ELF-1 (cell line): ENCODE results near the gene RAB33B.
"Not testable (repeated sequence)": the region's sequence is repeated elsewhere in the genome, so short reads cannot be mapped to it uniquely, and the experiment has no call there.

Experiments
- DNase-seq: peaks from one replicate; pipeline ENCODE4 v3.0.0-alpha.2; 2016; ENCODE audit warnings: low read depth, low spot score

The RAB33B gene

DNA sequence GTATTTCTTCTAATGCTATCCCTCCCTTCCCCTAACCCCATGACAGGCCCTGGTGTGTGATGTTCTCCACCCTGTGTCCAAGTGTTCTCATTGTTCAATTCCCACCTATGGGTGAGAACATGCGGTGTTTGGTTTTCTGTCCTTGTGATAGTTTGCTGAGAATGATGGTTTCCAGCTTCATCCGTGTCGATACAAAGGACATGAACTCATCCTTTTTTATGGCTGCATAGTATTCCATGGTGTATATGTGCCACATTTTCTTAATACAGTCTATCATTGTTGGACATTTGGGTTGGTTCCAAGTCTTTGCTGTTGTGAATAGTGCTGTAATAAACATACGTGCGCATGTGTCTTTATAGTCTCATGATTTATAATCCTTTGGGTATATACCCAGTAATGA lies 10.6 kb downstream of the RAB33B start:
- not testable (repeated sequence) for DNase-seq

DNA sequence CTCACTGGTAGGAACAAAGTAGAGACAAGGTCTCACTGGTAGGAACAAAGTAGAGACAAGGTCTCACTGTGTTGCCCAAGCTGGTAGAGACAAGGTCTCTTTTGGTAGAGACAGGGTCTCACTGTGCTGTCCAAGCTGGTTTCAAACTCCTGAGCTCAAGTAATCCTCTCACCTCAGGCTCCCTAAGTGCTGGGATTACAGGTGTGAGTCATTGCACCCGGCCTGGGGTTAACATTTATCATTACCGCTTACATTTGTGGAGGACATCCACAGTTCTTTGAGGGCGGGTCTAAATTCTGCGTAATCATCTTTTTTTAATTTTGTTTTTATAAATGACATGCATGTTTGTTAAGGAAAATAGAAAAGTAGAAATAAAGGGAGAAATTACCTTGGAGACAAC lies 12.0 kb downstream of the RAB33B start:
- DNase-seq: no peak

DNA sequence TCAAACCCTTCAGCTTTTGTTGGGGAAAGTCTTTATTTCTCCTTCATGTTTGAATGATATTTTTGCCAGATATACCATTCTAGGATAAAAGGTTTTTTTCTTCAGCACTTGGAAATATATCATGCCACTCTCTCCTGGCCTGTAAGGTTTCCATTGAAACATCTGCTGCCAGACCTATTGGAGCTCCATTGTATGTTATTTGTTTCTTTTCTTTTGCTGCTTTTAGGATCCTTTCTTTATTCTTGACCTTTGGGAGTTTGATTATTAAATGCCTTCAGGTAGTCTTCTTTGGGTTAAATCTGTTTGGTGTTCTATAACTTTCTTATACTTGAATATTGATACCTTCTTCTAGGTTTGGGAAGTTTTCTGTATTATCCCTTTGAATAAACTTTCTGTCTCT lies 14.8 kb downstream of the RAB33B start:
- DNase-seq: not testable (repeated sequence)

- DNase-seq: no peak
These were observed 15.3 kb downstream of the RAB33B start for GRCh38 chr4:139469216-139469615.

DNA sequence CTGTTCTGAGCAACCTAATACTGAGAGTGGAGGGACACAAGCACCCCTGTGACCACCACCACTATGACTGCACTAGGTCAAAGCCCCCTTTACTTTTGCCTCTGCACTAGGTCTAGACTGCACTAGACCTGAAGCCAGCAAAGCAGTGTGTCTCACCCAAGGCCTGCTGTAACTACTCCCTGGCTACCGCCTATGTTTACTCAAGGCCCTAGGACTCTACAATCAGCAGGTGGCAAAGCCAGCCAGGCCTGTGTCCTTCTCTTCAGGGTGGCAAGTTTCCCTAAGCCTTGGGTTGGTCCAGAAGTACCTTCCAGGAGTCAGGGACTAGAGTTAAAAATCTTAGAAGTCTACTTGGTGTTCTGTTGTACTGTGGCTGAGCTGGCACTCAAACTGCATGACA lies 15.9 kb downstream of the RAB33B start:
- no peak for DNase-seq

- no peak for DNase-seq
These were observed 16.4 kb downstream of the RAB33B start for GRCh38 chr4:139470295-139470694.

DNA sequence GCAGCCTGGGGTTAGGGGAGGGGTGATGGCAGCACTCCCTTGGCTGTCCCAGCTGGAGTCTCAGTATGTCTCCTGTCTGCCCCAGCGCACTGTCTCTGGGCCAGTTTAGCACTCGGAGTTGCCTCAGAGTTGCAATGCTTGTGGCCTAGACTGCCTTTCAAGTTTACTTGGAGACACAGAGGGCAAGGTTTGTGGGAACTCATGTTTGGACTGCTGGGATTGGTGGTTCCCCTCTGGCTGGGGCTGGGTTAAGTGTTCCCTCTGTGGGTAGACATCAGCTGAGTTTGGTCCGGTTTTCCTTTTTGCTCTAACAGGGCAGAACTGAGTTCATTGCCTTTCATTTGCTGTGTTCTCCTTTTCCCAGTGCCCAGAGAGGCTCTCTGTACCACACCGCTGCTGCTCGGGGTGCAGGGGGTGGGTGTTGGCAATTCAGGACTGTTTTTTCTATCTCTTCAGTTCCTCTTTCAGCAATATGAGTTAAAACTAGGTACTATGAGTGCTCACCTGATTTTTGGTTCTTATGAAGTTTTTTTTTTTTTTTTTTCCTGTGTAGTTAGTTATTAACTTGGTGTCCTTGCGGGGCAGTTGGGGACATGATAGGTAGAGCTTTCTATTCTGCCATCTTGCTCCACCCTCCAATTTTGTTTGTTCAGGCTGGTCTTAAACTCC lies 17.2 kb downstream of the RAB33B start:
- no peak for DNase-seq

DNA sequence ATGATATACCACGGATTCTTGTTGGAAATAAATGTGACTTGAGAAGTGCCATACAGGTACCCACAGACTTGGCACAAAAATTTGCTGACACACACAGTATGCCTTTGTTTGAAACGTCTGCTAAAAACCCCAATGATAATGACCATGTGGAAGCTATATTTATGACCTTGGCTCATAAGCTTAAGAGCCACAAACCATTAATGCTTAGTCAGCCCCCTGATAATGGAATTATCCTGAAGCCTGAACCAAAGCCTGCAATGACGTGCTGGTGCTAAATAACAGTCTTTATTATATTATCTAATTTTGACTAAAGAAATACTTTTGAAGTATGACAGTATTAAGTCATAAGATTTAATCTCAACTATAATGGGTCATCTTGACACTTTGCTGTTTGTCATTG lies 18.9 kb downstream of the RAB33B start:
- DNase-seq: no peak

DNA sequence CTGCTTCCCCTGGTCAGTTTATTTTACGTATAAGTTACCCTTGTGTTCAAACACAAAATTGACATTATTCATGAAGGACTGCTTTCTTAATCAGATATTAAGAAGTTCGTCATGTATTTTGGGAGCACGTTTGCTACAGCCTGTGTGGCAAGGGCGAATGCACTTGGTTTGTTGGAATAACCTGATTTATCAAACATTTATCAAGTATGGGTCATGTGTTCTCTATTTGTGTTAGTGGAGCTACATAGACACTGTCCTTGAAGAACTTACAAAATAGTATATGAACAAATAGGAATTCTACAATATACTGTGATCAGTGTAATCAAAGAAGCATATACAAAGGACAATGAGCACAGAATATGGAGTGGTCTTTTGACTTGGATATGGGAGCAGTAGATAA lies 22.4 kb downstream of the RAB33B start:
- DNase-seq: no peak

DNA sequence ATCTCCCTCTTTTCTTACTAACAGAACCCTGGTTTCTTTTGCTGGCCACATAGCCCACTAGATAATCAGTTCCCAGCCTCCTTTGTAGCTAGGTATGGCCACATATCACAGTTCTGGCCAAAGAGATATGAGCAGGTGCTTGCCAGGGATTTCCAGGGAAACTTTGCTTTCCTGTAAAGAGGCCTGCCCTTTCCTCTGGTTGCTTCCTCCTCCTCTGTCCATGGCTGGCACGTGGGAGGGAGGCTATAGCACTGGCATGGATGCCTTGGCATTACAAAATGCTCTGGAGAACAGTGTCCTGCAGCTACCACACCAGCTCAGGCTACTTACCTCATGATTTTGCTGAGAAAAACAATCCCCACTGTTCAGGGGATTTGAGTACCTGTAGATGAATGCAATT lies 27.5 kb downstream of the RAB33B start:
- DNase-seq: no peak

DNA sequence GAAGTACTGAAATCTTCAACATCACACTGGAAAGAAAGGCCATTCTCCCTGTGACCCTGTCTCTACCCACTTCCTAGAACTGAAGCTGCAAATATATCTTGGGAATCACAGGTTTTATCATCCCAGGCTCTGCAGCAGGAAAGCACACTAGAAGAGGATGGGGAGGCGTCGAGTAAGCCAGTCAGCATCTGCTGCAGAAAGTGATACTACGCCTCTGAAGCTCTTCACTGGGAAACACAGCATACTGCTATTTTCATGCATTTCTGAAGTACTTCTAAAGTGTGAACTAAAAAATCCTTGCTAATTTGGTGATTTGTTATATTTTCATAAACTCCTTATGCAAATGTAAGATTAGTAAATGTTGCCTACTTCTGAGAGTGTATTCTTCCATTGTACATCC lies 29.1 kb downstream of the RAB33B start:
- no peak for DNase-seq

GRCh38 chr4:139484783-139485311 lies 30.9 kb downstream of the RAB33B start:
- DNase-seq: peak; percentile 41

GRCh38 chr4:139488442-139488841 lies 34.5 kb downstream of the RAB33B start:
- no peak for DNase-seq

- no peak for DNase-seq
These were observed 35.7 kb downstream of the RAB33B start for GRCh38 chr4:139489638-139490037.

- no peak for DNase-seq
These were observed 38.5 kb downstream of the RAB33B start for GRCh38 chr4:139492429-139492828.

GRCh38 chr4:139493176-139493575 lies 39.3 kb downstream of the RAB33B start:
- DNase-seq: no peak

DNA sequence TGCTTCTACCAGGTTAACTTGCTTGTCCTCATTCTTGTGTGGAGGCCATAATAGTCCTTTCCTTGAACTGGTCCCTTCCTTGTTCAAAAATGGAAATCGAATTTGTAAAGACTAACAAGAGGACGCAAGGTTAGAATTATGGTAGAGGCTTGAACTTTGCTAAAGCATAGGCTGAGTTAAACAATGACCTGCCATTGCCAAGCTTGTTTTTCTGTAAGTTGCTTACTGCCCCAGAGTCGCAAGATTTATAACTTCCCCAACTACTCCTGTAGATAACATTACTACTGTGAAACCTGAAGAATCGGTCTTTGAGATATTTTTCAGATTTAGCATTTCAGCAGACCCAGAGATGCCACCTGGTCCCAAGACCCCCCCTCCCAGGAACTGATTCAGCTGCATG lies 45.3 kb downstream of the RAB33B start:
- DNase-seq: no peak

DNA sequence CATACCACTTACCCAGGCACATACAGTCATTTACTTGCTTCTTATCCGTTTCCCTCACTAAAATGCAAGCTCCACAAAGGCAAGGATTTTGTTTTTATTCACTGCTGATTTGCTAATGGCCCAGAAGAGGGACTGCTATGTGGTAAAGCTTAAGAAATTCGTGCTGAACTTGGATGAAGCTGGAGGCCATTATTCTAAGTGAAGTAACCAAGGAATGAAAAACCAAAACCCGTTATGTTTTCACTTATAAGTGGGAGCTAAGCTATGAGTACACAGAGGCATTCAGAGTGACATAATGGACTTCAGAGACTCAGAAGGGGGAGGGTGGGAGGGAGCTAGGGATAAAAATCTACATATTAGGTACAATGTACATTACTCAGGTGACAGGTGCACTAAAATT lies 47.2 kb downstream of the RAB33B start:
- DNase-seq: no peak

DNA sequence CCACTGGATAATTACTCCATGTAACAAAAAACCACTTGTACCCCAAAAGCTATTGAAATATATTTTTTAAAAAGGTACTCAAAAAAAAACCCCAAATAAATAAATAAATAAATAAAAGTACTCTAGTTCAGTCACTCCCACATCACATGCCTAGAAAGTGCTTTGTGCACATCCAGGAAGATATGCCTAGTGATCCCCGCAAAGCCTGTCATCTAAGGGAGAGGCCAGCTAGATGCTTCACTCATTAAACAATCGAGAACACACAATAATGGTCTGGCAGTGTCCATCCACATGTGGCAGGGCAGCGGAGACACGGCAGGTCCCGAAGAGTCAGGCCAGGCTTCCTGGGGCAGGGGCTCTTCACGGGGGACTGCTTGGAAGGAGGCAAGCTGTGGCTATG lies 47.6 kb downstream of the RAB33B start:
- DNase-seq: no peak

DNA sequence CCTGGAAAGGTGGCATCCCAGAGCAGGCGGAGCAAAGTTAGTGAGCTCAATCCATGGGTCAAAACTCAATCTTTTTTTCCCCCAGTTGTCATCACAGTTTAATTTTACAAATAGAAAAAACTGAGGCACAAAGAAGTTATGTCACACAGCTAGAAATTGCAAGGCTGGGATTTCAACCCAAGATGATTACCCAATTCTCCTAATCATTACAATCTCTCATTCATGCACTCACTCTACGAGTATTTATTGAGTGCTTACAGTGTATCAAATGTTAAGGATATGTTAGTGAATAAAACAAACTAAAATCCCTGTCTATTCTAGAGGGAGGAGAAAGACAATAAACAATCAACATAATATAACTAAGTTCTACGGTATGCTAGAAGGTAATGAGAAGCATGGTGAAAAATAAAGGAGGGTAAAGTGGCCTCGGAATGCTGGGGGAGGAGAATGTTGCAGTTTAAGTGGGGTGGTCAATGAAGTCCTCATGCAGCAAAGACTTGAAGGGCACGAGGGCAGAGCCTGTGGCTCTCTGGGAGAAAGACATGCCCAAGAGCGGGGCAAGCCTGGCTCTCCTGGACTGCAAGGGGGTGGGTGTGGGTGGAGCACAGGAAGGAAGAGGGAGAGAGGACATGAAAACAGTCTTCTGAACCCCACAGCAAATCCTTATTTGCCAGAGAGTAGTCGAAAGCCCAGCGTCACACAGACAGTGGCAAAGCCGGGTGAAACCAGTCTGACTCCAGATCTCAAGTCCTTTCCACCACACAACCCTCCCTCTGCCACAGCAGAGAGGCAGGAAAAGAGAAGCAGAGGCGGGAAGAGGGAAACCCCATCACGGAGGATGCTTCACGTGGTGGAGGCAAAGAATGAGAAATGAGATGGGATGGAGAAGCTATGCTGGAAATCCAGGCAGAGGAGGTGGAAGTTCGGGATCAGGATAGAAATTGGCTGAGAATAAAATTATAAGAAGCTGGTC lies 48.3 kb downstream of the RAB33B start:
- no peak for DNase-seq

- DNase-seq: no peak
These were observed 49.8 kb downstream of the RAB33B start for GRCh38 chr4:139503622-139504166.

- no peak for DNase-seq
These were observed 52.9 kb downstream of the RAB33B start for GRCh38 chr4:139506774-139507173.
